HG03354 (cell line): Measurements from ENCODE around the gene CSF2RB.

ENCODE experiments used
- ATAC-seq: cut with Tn5 transposase; IDR thresholded peaks from one replicate; pipeline ENCODE4 v1.9.1; 2021; ENCODE audit warnings: mild to moderate bottlenecking; ENCODE audit not compliant: unreplicated experiment, poor library complexity, severe bottlenecking

Gene CSF2RB

GRCh38 chr22:36955691-36956090 is 42.3 kb downstream of the CSF2RB start:
- ATAC-seq, result no peak

GRCh38 chr22:36958366-36958765 is 44.9 kb downstream of the CSF2RB start:
- no peak for ATAC-seq

- ATAC-seq, result no peak
These were observed 48.2 kb downstream of the CSF2RB start for GRCh38 chr22:36961626-36962025.

- no peak for ATAC-seq
These were observed 49.9 kb downstream of the CSF2RB start for GRCh38 chr22:36963302-36963701.

- ATAC-seq, result no peak
These were observed 50.7 kb downstream of the CSF2RB start for GRCh38 chr22:36964106-36964505.

GRCh38 chr22:36965696-36966095 is 52.3 kb downstream of the CSF2RB start:
- no peak for ATAC-seq

- no peak for ATAC-seq
These were observed 53.6 kb downstream of the CSF2RB start for GRCh38 chr22:36966851-36967540.

- ATAC-seq, result no peak
These were observed 55.0 kb downstream of the CSF2RB start for GRCh38 chr22:36968249-36968964.

- ATAC-seq, result no peak
These were observed 58.1 kb downstream of the CSF2RB start for GRCh38 chr22:36971341-36972125.

- ATAC-seq, result no peak
These were observed 63.2 kb downstream of the CSF2RB start for GRCh38 chr22:36976606-36977005.

GRCh38 chr22:36977401-36977861 is 64.0 kb downstream of the CSF2RB start:
- peak; percentile 60 for ATAC-seq

- peak; percentile 76 for ATAC-seq
These were observed 64.7 kb downstream of the CSF2RB start for GRCh38 chr22:36977947-36978660.

GRCh38 chr22:36979016-36979910 is 65.8 kb downstream of the CSF2RB start:
- no peak for ATAC-seq

GRCh38 chr22:36981247-36981775 is 67.9 kb downstream of the CSF2RB start:
- ATAC-seq, result no peak

- ATAC-seq, result no peak
These were observed 68.7 kb downstream of the CSF2RB start for GRCh38 chr22:36982136-36982535.

GRCh38 chr22:36985211-36985889 is 71.9 kb downstream of the CSF2RB start:
- no peak for ATAC-seq

- ATAC-seq, result no peak
These were observed 72.9 kb downstream of the CSF2RB start for GRCh38 chr22:36986242-36986821.
